Measurements from ENCODE around the gene RPL36.
A peak's percentile ranks its signal among the peaks of the same experiment; 100 is the strongest.
"Not testable (repeated sequence)": the region's sequence is repeated elsewhere in the genome, so short reads cannot be mapped to it uniquely, and the experiment has no call there.

RPL36 gene

GRCh38 chr19:5690955-5691821 lies 1.1 kb downstream of the RPL36 start:
- DNase-seq: peak in 6 of 14 donors; percentile 13 to 49 (median 28)

DNA sequence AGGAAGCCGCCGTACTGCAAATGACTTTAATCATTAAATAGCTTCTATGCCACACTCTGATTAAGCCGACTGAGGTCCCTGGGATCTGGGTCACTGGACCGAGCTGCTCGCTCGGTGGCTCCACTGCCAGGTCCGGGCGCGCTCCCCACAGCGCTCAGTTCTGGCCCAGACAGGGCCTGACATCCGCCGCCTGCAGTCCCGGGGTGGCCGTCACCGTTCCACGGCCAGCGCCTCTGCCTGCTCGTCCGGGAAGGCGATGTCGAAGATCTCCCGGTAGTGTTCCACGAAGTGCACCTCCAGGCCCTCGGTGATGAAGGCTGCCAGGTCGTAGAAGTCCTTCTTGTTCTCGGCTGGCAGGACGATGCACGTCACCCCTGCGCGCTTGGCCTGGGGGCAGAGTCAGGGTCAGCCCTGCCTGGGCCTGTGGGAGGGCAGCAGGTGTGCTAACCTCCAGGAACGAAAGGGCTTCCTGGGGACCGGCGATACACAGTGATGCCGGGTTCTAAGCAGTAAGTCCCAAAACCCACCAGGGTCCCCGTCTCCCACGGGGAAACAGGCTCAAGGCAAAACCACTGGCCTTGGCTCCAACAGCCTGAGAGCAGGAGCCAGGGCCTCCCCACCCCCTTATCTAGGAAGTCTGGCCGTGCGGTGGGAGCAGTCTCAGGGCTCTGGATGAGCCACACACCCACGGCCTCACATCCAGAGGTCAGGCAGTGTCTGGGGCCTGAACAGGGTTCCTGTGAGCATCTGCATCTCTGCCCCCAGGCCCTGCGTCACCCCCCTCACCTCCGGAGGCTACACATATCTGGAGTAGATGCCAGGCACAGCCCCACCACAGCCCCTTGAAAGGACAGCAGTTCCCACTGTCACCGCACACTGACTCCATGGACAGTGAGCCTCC lies 2.0 kb downstream of the RPL36 start:
- DNase-seq: peak in 4 of 14 donors; percentile 13 to 49 (median 32)

GRCh38 chr19:5692723-5693194 lies 2.7 kb downstream of the RPL36 start:
- DNase-seq: no peak

DNA sequence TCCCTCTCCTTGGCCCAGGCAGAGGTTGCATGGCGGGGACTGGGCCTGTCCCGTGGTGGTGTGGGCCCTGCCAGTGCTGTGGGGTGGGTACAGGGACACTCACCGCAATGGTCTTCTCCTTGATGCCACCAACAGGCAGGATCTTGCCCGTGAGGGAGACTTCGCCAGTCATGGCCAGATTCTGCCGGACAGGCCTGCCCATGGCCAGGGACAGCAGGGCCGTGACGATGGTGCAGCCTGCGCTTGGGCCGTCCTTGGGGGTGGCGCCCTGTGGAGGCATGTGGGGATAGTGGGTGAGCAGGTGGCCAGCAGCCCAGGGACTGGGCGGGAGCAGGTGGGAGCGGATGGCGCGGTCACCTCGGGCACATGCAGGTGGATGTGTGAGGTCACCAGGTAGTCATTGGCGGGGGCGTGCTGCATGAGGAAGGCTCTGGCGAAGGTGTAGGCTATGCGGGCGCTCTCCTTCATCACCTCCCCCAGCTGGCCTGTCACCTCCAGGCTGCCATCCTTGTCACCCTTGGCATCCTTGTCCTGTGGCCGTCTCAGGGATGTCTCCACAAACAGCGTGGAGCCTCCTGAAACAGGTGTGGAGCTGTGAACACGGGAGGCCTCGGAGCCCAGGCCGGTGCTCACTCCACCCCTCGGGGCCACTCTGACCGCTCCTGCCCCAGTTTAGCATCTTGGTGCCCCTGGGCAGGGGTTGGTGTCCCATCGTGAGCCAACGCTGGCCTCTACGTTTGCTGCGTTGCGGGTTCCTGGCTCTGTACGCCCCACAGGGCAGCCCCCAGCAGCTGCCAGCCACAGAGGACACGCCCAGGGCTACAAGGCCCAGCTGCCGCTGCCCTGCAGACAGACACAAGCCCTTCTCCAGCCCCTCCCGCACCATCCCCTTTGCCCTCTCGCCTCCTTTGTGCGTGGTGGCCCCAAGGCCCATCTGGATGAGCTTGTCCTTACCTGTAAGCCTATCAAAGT lies 3.4 kb downstream of the RPL36 start:
- no peak for DNase-seq

DNA sequence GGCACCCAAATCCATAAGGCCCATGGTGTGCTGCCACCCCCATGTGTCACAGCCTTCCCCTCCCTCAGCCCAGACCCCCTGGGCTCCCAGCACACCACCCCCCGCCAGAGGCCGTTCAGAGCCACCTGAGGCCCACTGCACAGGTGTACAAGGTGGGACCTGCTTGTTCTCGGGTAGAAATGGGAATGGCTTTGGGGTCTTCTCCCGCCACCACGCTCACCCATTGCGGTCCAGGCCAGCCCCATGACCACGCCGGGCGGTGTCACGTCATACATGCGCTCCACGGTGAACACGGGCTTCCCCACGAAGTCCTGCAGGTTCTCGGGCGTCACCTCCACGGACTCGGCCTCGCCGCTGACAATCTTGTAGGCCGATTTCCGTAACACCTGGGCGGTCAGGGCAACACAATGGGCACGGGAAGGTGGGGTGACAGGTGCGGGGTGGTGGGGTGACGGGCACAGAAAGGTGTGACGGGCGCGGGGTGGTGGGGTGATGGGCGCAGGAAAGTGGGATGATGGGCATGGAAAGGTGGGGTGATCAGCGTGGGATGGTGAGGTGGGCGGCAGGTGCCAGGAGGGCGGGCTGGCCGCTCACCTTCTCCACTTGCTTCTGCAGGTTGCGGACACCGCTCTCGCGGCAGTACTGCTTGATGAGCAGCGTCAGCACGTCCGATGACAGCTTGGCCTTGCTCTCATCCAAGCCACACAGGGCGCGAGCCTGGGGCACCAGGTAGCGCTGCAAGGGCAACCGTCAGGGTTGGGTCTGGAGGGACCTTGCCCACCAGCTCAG lies 4.3 kb downstream of the RPL36 start:
- no peak for DNase-seq

DNA sequence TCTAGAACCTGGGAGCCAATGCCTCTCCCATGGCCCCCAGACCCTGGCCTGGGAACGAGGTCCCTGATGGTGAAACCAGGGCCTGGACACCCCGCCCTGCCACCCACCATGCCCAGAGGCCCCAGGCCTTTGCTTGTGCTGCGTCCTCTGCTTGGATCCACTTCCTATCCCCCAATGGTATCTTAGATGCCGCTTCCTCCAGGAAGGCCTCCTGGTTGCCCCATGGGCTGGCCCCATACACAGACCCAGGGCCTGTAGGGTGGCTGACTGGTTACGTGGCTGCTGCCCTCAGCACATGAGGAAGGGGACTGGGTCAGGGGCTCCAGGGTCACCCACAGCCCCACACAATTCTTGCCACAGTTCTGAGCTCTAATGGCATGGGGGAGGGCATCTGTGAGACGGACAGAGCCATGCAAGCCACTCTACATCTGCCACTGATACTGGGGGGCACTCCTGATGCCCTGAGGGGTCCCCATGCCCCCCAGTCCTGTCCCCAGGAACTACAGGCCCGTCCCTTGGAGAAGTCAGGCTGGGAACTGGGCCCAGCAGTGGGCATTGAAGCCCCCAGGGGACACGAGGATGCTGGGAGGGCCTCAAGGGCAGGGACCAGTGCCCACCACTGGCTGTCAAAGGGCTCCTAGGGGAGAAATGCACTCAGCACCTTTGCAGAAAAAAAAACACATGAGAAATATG lies 5.0 kb downstream of the RPL36 start:
- no peak for DNase-seq

DNA sequence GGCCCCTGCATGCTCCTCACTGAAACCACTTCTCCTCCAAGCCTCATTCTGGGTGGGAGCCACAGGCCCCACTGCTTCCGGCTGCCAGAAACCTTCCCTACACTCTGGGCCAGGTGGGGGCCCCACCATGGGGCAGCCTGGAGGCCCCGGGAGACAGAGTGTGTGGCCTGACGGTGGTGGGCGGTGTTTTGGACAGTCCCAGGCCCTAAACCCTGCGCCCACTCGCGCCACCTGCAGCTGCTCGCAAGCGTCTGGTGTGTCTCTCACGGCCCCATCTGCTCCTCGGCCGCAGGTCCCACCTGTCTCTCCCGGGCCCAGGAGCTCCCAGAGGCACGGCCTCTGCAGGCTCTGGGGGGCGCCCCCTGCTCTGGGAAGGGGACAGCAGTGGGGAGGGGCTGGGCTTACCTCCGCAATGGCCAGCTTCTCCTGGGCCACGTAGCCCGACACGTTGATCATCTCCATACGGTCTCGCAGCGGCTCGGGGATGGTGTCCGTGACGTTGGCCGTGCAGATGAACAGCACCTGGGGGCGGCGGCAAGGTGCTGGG lies 5.6 kb downstream of the RPL36 start:
- DNase-seq: no peak

DNA sequence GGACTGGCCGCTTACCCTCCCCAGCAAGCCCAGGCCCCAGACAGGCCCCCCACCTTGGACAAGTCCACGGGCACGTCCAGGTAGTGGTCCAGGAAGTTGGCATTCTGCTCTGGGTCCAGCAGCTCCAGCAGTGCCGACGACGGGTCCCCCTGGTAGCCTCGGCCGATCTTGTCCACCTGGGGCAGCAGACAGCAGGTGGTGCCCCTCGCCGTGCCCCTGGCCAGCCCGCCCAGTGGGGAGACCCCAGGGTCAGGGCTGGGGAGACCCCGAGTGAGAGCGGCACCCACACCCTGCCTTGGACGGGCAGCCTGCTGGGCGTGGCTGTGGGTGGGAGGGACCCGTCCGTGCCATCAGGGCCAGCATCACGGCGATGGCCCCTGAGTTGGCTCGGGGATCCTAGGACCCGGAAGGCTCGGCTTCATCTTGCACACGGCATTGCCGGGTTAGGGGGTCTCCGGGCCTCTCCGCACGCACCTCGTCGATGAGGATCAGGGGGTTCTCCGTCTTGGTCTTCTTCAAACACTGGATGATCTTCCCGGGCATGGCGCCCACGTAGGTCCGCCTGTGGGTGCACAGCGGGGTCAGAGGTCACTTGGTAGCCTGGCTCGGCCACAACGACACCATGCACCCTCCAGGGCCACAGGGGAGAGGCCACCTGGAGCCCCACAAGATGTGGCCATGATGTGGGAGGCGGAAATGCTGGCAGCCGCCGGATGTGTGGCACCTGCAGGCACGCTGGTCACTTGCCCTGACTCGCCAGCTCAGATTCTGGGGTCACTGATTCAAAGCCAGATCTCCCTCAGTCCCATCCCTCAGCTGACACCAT lies 6.3 kb downstream of the RPL36 start:
- no peak for DNase-seq

DNA sequence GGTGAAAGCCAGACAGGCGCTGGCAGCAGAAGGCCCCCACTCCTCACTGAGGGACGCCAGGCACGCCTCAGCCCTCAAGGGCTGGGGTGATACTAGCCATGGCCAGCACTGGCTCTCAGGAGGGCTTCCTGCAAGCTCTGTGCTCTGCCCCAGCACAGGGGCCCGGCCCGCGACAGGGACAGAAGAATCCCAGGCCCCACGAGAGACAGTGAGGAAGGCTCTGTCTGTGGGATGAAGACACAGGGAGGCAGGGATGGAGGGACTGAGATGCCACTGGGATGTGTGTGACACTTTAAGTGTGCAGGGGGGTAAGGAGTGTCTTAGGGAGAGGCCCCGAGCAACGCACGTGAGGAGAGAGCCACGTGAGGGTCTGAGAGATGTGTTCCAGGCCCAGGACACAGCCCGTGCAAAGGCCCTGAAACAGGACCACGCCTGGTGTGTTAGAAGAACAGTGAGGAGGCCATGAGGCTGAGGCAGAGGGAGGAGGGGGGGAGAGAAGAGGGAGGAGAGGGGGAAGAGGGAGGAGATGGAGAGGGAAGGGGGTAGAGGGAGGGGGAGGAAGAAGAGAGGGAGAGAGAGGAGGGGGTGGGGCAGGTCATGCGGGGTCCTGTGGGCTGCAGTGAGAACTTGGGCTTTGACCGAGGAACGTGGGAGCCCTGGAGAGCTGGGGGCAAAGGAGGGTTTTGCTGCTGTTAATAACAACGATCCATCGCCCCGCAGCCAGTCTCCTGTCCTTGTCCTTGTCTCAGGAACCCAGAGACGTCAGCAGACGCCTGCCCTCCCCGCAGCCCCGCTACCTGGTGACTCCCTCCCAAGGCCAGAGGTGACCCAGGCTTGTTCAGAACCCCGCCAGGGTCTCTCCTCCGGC lies 7.2 kb downstream of the RPL36 start:
- no peak for DNase-seq

DNA sequence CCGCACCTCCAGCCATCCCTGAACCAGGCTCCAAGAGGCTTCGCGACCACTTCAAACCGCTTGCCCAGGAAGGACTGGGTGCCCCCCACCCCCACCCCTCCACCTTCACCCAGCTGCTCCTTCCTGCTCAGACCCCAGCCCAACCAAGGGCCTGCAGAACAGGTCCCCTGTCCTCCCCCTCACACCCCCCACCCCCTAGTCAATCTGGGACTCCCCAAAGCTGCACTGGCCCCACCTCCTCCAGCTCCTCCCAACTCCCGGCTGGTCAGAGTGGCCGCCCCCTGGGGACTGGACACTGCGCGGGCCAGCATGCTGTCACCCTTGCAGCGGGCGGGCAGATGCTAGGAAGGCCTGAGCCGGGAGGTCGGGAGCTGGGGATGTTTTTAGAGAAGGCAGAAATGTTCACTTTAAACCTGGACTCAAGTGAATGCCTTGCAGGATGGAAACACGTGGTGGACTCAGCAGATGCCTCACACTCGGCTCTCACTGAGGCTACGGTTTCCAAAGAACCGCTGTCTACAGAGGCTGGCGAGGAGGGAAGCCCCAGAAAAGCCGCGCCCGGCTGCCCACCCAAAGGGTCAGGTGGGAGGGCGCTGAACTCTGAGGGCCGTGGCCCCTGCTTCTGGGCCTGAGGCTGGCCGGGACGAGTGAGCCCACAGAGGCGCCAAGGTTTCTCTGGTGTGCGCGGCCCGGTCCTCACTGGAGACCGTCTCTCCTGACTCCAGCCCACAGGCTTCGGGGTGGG lies 8.0 kb downstream of the RPL36 start:
- no peak for DNase-seq

GRCh38 chr19:5698635-5699422 lies 8.7 kb downstream of the RPL36 start:
- DNase-seq: no peak

GRCh38 chr19:5700455-5701092 lies 10.5 kb downstream of the RPL36 start:
- DNase-seq: no peak

DNA sequence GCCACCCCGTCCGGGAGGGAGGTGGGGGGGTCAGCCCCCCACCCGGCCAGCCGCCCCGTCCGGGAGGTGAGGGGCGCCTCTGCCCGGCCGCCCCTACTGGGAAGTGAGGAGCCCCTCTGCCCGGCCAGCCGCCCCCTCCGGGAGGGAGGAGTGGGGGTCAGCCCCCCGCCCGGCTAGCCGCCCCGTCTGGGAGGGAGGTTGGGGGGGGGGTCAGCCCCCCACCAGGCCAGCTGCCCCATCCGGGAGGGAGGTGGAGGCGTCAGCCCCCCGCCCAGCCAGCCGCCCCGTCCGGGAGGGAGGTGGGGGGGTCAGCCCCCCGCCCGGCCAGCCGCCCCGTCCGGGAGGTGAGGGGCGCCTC lies 11.9 kb downstream of the RPL36 start:
- DNase-seq: not testable (repeated sequence)

DNA sequence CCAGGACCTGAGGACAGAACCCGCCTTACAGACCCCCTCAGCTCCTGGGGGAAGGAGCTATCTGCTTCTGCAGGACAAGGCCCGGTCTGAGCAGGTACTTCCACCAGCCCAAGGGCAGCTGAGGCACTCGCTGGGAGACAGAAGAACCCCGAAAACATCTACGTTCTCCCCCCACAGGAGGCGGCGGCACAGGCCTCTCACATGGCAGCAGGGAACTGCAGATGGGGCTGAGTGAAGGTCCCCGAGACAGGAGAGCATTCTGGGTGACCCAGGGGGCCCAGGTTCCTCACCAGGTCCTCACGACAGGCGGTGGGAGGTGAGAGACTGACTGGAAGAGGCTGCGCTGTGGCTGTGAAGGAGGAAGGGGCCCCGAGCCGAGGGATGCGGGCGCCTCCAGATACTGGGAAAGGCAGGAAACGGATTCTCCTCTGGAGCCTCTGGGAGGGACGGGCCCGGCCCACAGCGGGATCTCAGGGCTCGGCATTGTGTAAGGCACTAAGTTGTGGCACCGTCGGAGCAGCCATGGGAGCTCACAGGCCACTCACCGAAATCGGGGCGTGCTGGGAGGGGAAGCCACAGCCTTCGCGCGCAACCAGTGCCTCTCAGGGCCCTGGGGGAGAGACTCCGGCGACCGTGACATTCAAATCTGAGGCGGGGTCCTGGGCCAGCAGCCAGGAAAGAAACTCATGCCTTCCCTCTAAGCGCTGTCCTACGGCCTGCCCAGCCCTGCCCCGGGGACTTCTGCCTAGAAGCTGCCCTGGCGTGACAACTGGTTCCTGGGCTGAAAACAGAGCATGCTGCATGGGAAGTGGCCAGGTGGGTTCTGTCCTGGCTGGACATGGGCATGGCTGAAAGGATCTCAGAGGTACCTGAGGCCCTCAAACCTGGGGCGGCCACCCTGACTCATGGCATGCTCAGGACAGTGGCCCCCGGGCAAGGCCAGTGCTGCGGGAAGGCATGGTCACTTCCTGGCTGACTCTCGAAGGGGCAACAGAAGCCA lies 14.0 kb downstream of the RPL36 start:
- no peak for DNase-seq

DNA sequence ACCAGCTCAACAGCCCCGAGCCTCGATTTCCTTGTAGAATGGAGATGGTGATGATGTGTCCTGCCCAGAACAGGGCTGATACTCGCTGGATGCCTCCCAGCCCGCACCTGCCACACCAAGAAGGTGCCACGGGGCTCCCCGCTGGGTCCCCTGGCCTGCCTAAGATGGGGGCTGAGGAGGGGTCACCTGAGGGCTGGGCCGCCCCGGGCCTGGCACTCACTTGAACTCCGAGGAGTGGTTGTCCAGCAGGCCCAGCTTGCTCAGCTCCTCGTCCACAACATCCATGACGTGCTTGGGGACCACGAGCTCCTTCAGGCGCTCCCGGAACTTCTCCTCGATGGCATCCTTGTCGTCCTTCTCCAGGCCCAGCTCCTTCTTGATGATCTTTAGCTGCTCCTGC lies 15.5 kb downstream of the RPL36 start:
- DNase-seq: no peak

All from C1 segment of cervical spinal cord (tissue), 14 donors.